ENCODE data around the gene CHRM2. TPM values are rescaled to one million over a fixed set of nuclear protein-coding genes. Genes with fewer than 3 reads are reported as not detected.

CHRM2 gene
- total and polyA plus RNA-seq, 2 of the 8 experiments (the other 6 are each of a cell fraction or from before 2014, with no cell fraction given) = 0.17 to 0.32 TPM

- H2BK120ac ChIP-seq (replicated peaks; ENCODE audit: low read depth, low read length) = no peak overlapping the region
- no peak overlapping the region for H2BK12ac ChIP-seq (ENCODE audit: low read depth, low read length)
- H3K14ac ChIP-seq (ENCODE audit: insufficient read length) = no peak overlapping the region
- no peak overlapping the region for H3K4me3 ChIP-seq (ENCODE audit: extremely low read depth in 1 of 4, insufficient read depth in 2 of 4, low read depth in 3 of 4, low read length in 4 of 4)
- no peak overlapping the region for H4K5ac ChIP-seq (ENCODE audit: insufficient read length, low read depth, low read length)
- no peak overlapping the region for H3K27ac ChIP-seq (ENCODE audit: low read depth, low read length)
- H3K79me1 ChIP-seq (ENCODE audit: low read depth, low read length) = no peaks in the 10 kb centered on the region
- H2BK15ac ChIP-seq (ENCODE audit: low read length) = no peak overlapping the region
- no peak overlapping the region for H3K56ac ChIP-seq (replicated peaks; ENCODE audit: insufficient read length, low read depth, low read length)
- no peak overlapping the region for H3K4me2 ChIP-seq (ENCODE audit: insufficient read depth in 1 of 2, low read depth in 2 of 2, low read length in 2 of 2)
- no peak overlapping the region for H2AK5ac ChIP-seq (ENCODE audit: low read depth, low read length)
- no peak overlapping the region for H3K18ac ChIP-seq (ENCODE audit: extremely low read depth, low read length)
- CTCF ChIA-PET (ENCODE audit: partially characterized antibody) = interaction anchor here (1.9 kb wide), 1 partner anchor 10 kb away, joined by 5 read pairs; no protein-coding TSS in a partner anchor
- H4K8ac ChIP-seq (ENCODE audit: extremely low read depth, insufficient read depth, low read length) = no peak overlapping the region
- no peaks in the 10 kb centered on the region for H3K9me3 ChIP-seq (ENCODE audit: insufficient read depth in 2 of 2, low read depth in 1 of 2, low read length in 1 of 2)
- H3K4ac ChIP-seq (replicated peaks; ENCODE audit: insufficient read length, low read depth, low read length) = no peak overlapping the region
- no peak overlapping the region for H3K23ac ChIP-seq (ENCODE audit: insufficient read length)
- no peak overlapping the region for H2BK20ac ChIP-seq (ENCODE audit: low read length)
- no peaks in the 10 kb centered on the region for H4K20me1 ChIP-seq (replicated peaks in 1 of 2; ENCODE audit: control insufficient read depth in 1 of 2, insufficient read depth in 2 of 2, low read length in 2 of 2)
- H3K23me2 ChIP-seq (ENCODE audit: low read depth, low read length) = no peaks in the 10 kb centered on the region
- H3K36me3 ChIP-seq (ENCODE audit: control insufficient read depth in 2 of 4, insufficient read depth in 4 of 4, low read length in 3 of 4) = no peaks in the 10 kb centered on the region
- no peak overlapping the region for H4K91ac ChIP-seq (replicated peaks; ENCODE audit: insufficient read length, low read length)
- POLR2A ChIA-PET (ENCODE audit: partially characterized antibody) = no interaction called here
- H2AFZ ChIP-seq (ENCODE audit: low read length) = no peak overlapping the region
- no peak for FAIRE-seq
- 100% methylated on average over 1 of the region's 1 CpG; no CpG with 5 or more reads in 1 of the 2 experiments for WGBS, 2 experiments (ENCODE audit: extremely low coverage in 1 of 2, insufficient coverage in 1 of 2, insufficient read length in 1 of 2, insufficient replicate concordance in 2 of 2, low coverage in 1 of 2, low lambda C conversion rate in 2 of 2, missing lambda C conversion rate in 1 of 2)
- no peak for DNase-seq (ENCODE audit: low read depth in 1 of 2, low spot score in 2 of 2)
- no peaks in the 10 kb centered on the region for H3K79me2 ChIP-seq (ENCODE audit: control insufficient read depth in 1 of 2, insufficient read depth in 2 of 2, low read length in 2 of 2)
- no peaks in the 10 kb centered on the region for H3K27me3 ChIP-seq (replicated peaks in 1 of 4; ENCODE audit: control insufficient read depth in 3 of 4, extremely low read depth in 1 of 4, insufficient read depth in 3 of 4, low read length in 3 of 4)
- no peaks in the 10 kb centered on the region for H3K4me1 ChIP-seq (replicated peaks in 1 of 4; ENCODE audit: control insufficient read depth in 3 of 4, insufficient read depth in 4 of 4, low read length in 3 of 4)
- H2BK5ac ChIP-seq (ENCODE audit: low read depth, low read length) = no peak overlapping the region
- H3K9ac ChIP-seq (replicated peaks in 1 of 4; ENCODE audit: extremely low read depth in 1 of 4, low read depth in 3 of 4, low read length in 3 of 4) = no peak overlapping the region
- TF ChIP-seq RXRA (IDR thresholded peaks at IDR 0.05; ENCODE audit: insufficient read depth, low read depth, low read length) = no peak
- TF ChIP-seq KDM4A (IDR thresholded peaks at IDR 0.05; ENCODE audit: low read depth, low read length, severe bottlenecking) = no peak
- TF ChIP-seq MAFK (IDR thresholded peaks at IDR 0.05; ENCODE audit: low read depth, low read length) = no peak
- TF ChIP-seq NANOG (IDR thresholded peaks at IDR 0.05; ENCODE audit: insufficient read depth, low read depth, low read length, poor library complexity, severe bottlenecking) = no peak
- no peak for TF ChIP-seq GABPA (IDR thresholded peaks at IDR 0.05; ENCODE audit: borderline replicate concordance, insufficient read depth, low read length)
- TF ChIP-seq BACH1 (IDR thresholded peaks at IDR 0.05; ENCODE audit: low read length) = no peak
- no peak for TF ChIP-seq KDM5A (IDR thresholded peaks at IDR 0.05; ENCODE audit: low read length)
- TF ChIP-seq BCL11A (IDR thresholded peaks at IDR 0.05; ENCODE audit: low read depth in 2 of 2, low read length in 2 of 2) = no peak
- no peak for TF ChIP-seq CBX5 (IDR thresholded peaks at IDR 0.05; ENCODE audit: low read depth, low read length)
- TF ChIP-seq JUN (IDR thresholded peaks at IDR 0.05; ENCODE audit: low read depth, low read length) = no peak
- TF ChIP-seq RFX5 (IDR thresholded peaks at IDR 0.05; ENCODE audit: borderline replicate concordance, low read depth, low read length) = no peak
- no peak for TF ChIP-seq TBP (IDR thresholded peaks at IDR 0.05; ENCODE audit: low read depth, low read length)
These were observed 8.6 kb upstream of the CHRM2 start for GRCh38 chr7:136859803-136860202.

Measured in H1 (cell line).